ENCODE data around the gene MMRN2. TPM values are rescaled to one million over a fixed set of nuclear protein-coding genes. Genes with fewer than 3 reads are reported as not detected.

MMRN2 gene
- polyA plus RNA-seq, 4 donors: 23.9 to 28.8 (median 26.8) TPM

DNA sequence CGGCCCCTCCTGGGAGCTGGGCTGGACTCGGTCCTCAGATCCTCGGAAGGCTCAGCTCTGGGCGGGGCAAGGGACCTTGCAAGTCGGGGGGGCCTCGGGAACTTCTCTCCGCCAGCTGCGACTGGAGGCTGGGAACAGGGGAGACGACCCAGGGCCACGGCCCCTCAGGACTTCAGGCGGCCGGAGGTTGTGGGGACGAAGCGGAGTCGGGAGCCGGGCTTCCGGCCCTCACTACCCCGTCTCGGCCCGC, 13.5 kb upstream of the MMRN2 start:
- no peak for DNase-seq (ENCODE audit: low read depth in 4 of 4, low spot score in 2 of 4)

DNA sequence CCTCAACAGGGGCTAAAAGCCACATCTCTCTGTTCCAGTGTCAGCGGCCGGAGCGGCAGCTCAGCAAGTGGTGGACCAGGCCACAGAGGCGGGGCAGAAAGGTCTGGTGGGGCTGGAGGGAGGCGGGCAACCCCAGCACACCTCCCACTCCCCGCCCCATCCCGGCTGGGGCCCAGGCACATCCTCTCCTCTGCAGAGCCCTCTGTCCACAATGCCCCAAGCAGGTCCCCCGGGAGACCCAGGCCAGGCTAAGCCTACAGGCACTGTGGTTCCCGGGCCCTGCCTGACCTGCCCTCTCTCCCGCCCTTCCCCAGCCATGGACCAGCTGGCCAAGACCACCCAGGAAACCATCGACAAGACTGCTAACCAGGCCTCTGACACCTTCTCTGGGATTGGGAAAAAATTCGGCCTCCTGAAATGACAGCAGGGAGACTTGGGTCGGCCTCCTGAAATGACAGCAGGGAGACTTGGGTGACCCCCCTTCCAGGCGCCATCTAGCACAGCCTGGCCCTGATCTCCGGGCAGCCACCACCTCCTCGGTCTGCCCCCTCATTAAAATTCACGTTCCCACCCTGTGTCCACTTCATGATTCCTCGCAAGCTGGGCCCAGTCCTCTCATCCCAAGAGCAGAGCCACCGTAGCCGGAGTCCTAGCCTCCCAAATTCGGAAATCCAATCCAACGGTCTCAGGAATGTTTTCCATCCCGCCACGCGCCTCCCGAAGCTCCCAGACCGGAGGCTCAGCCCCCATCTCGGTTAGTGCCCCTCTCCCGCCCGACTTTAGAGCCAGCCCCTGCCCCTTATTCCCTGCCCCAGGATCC, 13.0 kb upstream of the MMRN2 start:
- DNase-seq (ENCODE audit: low read depth in 4 of 4, low spot score in 2 of 4): no peak

DNA sequence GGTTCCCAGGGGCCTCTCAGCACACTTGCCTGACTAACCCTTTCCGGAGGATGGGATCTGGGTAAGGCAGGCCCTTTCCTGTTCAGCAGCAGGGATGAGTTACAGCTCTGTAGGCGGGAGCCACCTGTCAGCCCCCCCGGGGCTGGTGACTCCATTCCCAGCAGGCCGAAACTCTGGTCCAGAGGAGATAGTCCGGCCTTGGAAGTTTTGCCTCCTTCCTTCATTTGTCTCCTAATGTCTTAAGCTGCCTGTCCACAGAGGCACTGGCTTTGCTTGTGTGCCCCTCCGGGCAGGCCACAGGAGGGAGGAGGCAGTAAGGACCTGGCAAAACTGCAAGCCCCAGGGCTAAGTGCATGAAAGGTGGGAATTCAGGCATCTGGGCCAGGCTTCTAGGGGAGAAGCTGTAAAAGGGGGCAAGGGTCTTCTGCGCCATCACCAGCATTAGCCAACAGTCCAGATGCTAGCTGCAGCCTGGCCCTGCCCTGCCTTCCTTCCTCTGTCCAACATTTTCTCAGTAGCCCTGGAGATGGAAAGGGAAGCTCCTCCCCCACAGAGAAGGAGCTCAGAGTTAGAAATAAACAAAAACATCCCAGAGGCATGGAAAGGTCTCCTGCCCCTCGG, 12.1 kb upstream of the MMRN2 start:
- no peak for DNase-seq (ENCODE audit: low read depth in 4 of 4, low spot score in 2 of 4)

DNA sequence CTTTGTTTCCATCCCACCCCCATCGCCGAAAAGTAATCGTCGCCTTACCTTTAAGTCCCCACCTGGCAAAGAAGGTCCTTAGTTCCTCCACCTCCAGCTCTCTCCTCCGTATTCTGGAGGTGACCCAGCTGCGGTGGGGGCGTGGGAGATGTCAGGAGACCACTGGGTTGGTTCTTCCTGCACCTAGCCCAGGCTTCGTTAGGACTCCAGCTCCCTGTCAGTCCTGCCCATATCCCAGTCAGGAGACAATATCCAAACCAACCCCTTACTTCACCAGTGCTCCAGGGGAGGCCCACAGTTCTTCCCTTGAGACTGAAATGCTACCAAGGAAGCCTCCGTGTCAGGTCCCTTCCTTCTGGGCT, 11.6 kb upstream of the MMRN2 start:
- DNase-seq (ENCODE audit: low read depth in 4 of 4, low spot score in 2 of 4): no peak

DNA sequence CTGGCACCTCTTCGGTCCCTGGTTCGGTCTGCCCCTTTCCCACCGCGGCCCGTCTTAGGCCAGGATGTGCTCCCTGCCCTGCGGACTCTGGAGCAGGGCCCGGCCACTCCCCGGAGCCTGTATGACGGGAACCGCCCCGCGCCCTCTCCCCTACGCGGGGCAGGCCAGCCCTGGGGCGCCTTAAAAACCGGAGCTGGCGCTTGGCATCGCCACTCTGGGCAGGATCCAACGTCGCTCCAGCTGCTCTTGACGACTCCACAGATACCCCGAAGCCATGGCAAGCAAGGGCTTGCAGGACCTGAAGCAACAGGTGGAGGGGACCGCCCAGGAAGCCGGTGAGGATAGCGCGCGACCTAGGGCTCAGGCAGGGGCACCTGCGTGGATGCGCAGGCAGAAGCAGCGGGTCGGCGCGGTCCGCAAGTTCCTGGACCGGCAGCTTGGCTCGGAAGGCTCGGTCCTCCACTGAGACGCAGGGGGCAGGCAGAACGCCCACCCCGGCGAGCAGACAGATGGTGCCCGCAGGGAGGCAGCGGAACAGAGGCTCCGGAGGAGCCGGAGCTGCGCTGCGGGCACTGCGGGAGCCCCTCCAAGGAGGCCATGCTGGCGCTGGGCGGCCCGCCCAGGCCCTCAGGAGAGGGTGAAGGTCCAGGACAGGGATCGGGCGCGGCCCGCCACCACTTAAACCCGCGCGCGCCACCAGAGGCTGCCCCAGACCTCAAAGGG, 11.0 kb upstream of the MMRN2 start, which contains the start of gene ADIRF:
Gene ADIRF (plus strand): TSS at position 212 of the 723 bp plus-strand sequence. CDS start 63 bp downstream, at position 275.
- no peak for DNase-seq (ENCODE audit: low read depth in 4 of 4, low spot score in 2 of 4)

DNA sequence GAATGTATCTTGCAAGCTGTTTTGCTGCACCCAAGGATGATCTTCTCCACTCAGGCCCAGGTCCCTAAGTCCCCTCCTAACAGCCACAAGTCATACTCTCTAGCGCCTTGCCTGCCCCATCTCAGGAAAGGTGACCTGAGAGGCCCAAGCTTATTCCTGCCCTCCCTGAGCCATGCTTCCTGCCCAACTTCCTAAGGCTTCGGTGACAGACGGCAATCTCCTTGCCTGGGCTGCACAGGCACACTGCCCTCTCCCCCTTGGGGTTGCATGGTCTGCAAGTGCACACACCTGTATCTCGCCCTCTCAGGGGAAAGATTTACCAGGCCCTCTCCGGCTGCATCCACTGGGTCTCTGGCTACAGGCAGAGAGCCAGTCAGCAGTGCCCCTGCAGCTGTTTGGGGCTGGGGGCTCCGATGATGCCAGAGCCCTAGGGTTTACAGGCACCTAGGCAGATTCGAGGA, 10.1 kb upstream of the MMRN2 start:
- no peak for DNase-seq (ENCODE audit: low read depth in 4 of 4, low spot score in 2 of 4)

DNA sequence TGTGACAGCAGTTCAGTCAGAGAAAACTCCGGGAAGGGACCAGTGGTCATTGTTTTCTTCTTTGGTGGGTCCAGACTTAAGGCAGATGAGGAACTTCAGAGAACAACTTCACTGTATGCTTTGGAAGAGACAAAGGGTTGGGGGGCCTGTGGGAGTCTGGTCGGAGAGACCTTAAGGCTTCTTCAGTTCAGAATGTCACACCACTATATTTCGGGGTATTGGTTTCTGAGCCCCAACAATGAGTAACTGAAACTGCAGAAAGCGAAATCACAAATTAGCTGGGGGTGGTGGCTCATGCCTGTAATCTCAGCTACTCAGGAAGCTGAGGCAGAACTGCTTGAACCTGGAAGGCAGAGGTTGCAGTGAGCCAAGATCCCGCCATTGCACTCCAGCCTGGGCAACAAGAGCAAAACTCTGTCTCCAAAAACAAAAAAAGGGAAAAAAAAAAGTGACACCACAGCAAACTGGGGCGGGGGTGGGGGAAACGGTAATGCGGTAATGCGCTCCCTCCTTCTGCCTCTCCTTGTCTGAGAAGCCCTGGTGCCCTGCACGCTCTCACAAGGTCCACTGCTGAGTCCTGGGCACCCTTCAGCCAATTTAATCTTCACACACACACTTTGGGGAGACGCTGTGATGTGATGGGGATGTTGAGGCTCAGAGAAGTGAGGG, 8.7 kb upstream of the MMRN2 start:
- no peak for DNase-seq (ENCODE audit: low read depth in 4 of 4, low spot score in 2 of 4)

DNA sequence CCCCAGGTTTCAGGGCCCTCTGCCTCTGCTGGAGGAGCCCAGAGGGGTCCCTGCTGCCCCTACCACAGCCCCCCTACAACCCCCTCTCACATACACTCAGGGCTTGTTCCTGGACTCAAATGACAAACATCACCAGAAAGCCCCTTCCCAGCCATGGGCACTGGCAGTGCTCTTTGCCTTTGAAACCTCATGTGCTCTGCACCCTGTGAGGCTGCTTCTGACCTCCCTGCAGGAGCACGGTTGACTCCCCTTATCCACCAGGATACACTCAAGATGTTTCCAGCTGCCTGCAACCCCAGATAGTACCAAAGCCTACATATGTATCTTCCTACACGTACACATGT, 7.4 kb upstream of the MMRN2 start:
- no peak for DNase-seq (ENCODE audit: low read depth in 4 of 4, low spot score in 2 of 4)

DNA sequence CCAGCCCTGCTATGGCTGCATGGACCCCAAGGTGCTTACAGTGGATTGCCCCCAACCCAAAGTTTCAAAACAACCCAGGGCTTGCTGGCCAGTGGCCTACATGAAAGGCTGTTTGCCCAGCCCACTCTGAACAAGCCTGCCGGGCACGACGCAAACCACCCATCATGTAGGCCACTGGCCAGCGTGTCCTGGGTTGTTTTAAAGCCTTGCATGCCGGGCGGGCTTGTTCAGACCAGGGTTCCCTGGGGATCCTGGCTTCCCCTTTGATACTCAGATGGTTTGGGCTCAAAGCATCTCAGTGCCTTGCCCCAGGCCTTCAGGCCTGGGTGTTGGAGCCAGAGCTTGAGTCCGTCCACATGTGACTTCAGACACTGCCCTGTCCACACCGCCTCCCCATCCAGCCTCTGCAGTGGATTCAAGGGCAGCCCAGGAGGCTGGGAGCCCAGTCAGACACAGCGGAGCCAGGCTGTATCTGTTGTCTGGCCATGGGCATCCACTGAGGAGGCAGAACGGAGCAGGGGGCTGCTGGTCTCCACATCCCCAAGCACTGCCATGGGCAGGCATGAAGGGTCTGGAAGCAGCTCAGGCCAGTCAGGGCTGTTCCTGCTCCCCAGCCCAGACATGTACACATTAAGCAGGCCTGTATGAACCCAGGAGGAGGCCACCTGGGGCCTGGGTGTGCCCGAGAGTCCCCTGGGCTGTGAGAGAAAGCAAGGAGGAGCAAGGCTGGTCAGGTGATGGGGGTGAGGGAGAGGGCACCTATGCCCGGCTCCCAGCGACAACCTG, 6.8 kb upstream of the MMRN2 start:
- no peak for DNase-seq (ENCODE audit: low read depth in 4 of 4, low spot score in 2 of 4)

DNA sequence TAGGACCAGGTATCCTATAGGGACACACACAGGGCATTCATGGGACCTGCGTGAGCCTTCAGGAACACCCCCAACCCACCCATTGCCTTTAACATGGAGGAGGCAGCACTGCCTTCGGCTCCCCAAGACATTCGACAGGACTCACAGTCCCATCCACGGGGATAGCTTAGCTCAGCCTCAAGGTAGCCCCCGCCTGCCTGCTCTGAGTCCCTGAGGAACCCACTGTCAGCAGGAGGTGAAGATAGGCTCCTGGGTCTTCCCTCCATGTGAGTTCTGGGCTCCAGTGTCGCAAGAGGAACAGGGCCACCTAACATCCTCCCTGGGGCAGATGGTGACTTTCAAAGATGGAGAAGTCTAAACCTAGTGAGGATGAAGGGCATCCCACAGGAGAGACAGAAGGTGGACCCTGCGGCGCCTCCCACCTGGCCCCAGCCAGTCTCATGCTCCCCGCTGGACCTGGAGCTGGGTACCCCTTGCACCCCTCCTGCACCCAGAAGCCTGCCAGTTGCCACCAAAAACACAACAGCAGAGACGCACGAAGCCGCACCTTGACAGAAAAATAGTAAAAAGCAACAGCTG, 6.0 kb upstream of the MMRN2 start:
- DNase-seq (ENCODE audit: low read depth in 4 of 4, low spot score in 2 of 4): no peak

DNA sequence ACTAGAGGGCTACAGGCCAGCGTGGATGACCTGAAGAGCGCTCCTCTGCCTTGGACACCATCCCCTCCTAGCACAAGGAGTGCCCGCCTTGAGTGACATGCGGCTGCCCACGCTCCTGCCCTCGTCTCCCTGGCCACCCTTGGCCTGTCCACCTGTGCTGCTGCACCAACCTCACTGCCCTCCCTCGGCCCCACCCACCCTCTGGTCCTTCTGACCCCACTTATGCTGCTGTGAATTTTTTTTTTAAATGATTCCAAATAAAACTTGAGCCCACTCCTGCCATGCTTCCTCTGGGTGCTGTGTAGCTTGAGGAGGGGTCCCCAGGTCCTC, 5.5 kb upstream of the MMRN2 start:
- DNase-seq (ENCODE audit: low read depth in 4 of 4, low spot score in 2 of 4): no peak

DNA sequence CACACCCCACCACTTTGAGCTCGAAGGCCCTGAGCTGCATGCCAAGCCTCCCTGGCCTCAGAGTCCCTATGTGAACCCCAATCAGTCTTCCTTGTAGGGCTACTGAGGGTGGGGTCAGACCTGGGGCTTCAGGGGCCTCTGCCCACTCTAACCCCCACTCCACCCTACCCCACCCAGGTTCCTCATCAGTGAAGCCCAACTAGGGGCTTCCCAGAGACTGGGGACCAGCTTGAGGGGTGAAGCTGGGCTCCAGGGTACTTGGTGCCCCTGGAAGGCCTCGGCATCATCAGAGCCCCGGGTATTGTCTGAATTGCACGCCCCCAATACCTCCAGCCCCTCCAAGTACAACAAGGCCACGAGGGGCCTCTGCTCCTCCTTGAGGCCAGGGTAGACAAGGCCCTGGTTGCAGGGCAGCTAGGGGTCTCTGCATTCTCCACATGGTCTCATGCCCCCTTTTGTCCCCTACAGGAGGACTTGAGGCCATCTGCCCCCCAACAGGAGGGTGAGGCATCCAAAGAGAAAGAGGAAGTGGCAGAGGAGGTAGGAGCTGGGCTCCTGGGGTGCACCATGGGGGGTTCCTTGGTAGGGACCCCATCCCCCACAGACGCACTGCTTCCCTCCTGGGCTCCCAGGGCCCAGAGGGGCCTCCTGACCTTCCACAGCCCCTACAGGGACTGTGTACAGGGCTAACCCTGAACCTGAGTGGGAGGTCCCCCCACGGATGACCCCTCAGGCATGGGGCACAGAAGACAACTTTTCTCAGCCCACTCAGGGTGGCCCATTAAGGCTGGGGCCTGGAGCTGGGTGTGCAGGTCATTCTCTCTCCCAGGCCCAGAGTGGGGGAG, 4.9 kb upstream of the MMRN2 start:
- no peak for DNase-seq (ENCODE audit: low read depth in 4 of 4, low spot score in 2 of 4)

DNA sequence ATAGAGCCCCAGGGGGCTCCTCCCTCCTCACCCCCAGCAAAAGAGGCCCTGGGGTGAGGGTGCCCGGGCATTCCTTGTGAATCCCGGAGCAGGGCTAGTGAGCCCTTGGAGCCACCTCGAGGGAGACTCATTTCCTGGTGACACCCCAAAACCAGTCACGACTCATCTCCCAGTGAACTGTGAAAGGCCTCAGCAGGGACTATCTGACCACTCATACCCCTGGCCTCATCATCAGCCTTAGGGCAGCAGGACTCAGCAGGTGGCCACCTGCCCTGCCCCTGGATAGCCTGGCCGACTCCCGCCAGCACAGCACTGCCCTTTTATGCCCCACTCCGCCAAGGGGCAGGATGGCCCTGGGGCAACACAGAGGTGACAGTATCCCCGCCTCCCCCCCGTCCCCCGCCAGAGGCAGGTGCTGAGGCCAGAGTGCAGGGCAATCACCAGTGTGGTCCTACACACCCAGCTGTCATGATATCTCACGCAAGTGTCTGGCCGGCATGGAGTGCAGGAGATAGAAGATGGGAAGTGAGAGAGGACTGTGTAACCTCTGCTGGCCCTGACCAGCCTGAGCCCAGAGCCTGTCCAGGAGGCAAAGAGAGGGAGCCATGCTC, 4.2 kb upstream of the MMRN2 start:
- DNase-seq (ENCODE audit: low read depth in 4 of 4, low spot score in 2 of 4): no peak

DNA sequence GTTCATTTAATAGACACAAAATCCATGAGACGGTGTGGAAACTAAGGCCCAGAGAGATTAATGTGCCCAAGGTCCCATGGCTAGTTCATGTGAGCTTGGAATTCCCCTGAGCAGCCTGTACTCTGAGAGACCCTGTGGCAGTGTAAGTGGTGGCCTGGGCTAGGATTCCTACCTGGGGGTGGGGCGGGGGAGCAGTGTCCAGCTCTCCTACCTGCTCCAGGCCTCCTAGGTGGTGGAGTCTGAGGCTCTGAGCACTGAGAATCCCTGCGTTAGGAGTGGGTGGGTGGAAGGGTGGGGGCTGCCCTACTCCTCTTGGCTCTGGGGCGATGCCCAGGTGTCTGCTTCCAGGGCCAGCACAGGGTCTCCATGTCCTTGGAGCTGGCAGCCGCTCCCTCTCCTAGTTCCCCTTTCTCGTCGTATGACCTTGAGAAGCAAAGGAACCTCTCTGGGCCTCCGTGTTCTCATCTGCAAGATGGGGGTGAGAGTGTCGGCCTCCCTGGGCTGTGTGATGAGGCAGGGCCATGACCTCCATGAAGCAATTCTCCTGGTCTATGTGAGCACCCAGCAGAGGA, 3.5 kb upstream of the MMRN2 start:
- no peak for DNase-seq (ENCODE audit: low read depth in 4 of 4, low spot score in 2 of 4)

DNA sequence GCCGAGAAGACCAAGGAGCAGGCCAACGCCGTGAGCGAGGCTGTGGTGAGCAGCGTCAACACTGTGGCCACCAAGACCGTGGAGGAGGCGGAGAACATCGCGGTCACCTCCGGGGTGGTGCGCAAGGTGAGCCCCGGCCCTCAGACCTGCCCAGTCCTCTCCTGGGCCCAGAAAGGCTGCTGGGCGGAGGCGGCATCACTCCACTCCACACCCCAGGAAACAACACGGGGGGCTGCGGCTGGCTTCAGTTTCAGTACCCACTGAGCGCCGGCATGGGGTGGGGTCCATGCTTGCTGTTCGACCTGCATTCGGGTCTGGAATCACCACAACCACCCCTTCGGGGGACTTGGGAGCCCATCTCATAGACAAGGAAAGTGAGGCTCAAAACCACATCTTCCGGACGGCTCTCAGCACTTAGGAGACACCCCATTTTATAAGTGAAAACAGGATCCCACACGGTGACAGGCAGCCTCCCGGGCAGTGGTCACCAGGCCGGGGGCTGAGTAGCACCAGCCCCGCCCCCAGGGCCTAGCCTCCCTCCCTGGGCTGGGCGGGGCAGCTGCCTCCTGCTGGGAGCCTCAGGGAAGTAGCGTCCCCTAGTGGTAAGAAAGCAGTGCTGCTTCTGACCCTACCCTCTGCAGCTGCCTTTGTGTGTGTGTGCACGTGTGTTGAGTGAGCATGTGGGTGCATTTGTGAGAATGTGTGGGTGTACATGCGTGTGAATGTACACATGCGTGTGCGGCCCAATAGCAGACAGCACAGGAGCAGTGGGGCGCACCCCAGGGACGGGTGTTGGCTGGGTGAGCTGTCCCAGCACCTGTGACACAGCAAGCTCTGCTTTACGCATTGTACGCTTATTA, 2.8 kb upstream of the MMRN2 start:
- no peak for DNase-seq (ENCODE audit: low read depth in 4 of 4, low spot score in 2 of 4)

DNA sequence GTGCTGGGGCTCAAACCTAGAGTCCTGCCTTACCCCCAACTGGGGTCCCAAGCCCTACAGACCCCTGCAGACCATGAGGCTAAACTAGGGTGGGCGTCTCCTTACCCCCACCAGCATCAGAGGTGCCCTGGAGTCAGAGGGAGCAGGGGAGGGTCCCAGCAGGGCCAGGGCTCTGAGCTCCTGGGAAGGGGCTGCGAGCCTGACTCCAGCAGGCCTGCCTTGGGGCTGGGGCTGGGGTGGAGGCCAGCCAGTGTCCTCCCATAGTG, 2.3 kb upstream of the MMRN2 start:
- DNase-seq (ENCODE audit: low read depth in 4 of 4, low spot score in 2 of 4): no peak

DNA sequence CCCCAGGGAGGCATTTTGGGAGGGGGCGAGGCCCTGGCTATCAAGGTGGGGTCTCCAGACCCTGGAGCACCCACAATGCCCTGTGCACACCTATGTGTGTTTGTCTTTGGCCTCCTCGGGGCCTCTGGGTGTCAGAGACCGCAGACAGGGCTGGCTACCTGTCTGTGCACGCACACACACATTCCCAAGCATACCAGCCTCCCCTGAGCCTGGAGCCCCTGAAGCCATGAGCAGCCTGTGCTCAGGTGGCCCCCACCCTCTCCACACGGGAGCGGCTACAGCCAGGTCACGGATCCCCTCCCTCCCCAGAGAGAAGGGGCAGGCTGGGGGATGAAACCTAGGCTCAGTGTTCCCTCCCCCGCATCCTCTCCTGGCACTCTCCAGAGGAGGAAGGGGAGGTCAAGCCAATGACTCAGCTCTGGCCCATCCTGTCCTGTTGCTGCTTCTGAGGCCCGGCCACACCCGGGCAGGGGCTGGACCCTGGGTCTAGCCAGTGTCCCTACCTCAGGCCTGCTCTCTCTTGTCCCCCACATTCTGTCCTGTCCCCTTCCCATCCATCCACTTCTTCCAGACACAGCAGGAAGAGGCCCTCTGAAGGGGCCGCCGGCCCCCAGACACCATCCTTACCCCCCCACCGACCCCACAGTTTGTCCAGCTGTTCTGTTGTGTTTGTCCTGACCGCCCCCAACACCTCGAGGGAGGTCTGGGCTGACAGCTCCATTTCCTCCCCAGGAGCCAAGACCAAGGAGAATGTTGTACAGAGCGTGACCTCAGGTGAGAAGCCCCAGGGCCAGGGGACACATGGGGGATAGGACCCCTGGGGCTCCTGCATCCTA, 1.7 kb upstream of the MMRN2 start:
- no peak for DNase-seq (ENCODE audit: low read depth in 4 of 4, low spot score in 2 of 4)
